ENCODE results near the gene FAT1.

- TF ChIP-seq CTCF (tag by site-specific recombination; IDR thresholded peaks at IDR 0.05) (no peak), ZNF677 (tag by site-specific recombination; IDR thresholded peaks at IDR 0.05) (no peak)
- TF ChIP-seq, protein P1, sequence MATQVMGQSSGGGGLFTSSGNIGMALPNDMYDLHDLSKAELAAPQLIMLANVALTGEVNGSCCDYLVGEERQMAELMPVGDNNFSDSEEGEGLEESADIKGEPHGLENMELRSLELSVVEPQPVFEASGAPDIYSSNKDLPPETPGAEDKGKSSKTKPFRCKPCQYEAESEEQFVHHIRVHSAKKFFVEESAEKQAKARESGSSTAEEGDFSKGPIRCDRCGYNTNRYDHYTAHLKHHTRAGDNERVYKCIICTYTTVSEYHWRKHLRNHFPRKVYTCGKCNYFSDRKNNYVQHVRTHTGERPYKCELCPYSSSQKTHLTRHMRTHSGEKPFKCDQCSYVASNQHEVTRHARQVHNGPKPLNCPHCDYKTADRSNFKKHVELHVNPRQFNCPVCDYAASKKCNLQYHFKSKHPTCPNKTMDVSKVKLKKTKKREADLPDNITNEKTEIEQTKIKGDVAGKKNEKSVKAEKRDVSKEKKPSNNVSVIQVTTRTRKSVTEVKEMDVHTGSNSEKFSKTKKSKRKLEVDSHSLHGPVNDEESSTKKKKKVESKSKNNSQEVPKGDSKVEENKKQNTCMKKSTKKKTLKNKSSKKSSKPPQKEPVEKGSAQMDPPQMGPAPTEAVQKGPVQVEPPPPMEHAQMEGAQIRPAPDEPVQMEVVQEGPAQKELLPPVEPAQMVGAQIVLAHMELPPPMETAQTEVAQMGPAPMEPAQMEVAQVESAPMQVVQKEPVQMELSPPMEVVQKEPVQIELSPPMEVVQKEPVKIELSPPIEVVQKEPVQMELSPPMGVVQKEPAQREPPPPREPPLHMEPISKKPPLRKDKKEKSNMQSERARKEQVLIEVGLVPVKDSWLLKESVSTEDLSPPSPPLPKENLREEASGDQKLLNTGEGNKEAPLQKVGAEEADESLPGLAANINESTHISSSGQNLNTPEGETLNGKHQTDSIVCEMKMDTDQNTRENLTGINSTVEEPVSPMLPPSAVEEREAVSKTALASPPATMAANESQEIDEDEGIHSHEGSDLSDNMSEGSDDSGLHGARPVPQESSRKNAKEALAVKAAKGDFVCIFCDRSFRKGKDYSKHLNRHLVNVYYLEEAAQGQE (tag by site-specific recombination; IDR thresholded peaks at IDR 0.05), result no peak
- TF ChIP-seq, protein P2, sequence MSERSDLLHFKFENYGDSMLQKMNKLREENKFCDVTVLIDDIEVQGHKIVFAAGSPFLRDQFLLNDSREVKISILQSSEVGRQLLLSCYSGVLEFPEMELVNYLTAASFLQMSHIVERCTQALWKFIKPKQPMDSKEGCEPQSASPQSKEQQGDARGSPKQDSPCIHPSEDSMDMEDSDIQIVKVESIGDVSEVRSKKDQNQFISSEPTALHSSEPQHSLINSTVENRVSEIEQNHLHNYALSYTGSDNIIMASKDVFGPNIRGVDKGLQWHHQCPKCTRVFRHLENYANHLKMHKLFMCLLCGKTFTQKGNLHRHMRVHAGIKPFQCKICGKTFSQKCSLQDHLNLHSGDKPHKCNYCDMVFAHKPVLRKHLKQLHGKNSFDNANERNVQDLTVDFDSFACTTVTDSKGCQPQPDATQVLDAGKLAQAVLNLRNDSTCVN (tag by site-specific recombination; optimal IDR thresholded peaks at IDR 0.05), result no peak
Observed at GRCh38 chr4:186557486-186557885, 166.2 kb downstream of the FAT1 start.
